Activated naive CD8-positive, alpha-beta T cell (primary cell): Measurements from ENCODE around the gene LDAF1.
"Not testable (repeated sequence)": the region's sequence is repeated elsewhere in the genome, so short reads cannot be mapped to it uniquely, and the experiment has no call there.

Experiments used
- H3K27ac Mint-ChIP-seq: one replicate; pipeline ENCODE4 v1.8.0; 2021; ENCODE audit warnings: mixed read lengths
- H3K27me3 Mint-ChIP-seq: one replicate; pipeline ENCODE4 v1.8.0; 2021; ENCODE audit warnings: mixed read lengths
- H3K36me3 Mint-ChIP-seq: one replicate; pipeline ENCODE4 v1.8.0; 2021; ENCODE audit warnings: mixed read lengths
- H3K4me1 Mint-ChIP-seq: one replicate; pipeline ENCODE4 v1.8.0; 2021; ENCODE audit warnings: low read depth, mixed read lengths
- H3K4me3 Mint-ChIP-seq: one replicate; pipeline ENCODE4 v1.8.0; 2021; ENCODE audit warnings: mild to moderate bottlenecking, mixed read lengths
- H3K9me3 Mint-ChIP-seq: one replicate; pipeline ENCODE4 v1.8.0; 2021; ENCODE audit warnings: low read depth, mixed read lengths

Gene LDAF1

DNA sequence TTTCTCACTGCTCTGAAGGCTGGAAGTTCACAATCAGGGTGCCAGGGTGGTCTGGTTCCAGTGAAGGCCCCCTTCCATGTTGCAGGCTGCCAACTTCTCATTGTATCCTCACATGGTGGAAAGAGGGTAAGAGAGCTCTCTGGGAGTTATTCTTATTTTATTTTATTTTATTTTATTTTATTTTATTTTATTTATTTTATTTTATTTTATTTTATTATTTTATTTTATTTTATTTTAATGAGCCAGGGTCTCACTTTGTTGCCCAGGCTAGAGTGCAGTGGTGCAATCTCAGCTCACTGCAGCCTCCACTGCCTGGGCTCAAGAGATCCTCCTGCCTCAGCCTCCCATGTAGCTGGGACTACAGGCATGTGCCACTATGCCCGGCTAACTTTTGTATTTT lies 2.5 kb upstream of the LDAF1 start:
- not testable (repeated sequence) for H3K27ac Mint-ChIP-seq, H3K36me3 Mint-ChIP-seq, H3K4me3 Mint-ChIP-seq, H3K9me3 Mint-ChIP-seq, H3K27me3 Mint-ChIP-seq
- H3K4me1 Mint-ChIP-seq = peaks cover 19% of the 10 kb centered on the region

GRCh38 chr16:21156767-21157467 lies 1.6 kb upstream of the LDAF1 start:
- no peak overlapping the region for H3K27ac Mint-ChIP-seq
- no peaks in the 10 kb centered on the region for H3K9me3 Mint-ChIP-seq
- H3K4me3 Mint-ChIP-seq = no peak overlapping the region
- H3K36me3 Mint-ChIP-seq = no peaks in the 10 kb centered on the region
- H3K4me1 Mint-ChIP-seq = peaks cover 19% of the 10 kb centered on the region
- no peaks in the 10 kb centered on the region for H3K27me3 Mint-ChIP-seq

DNA sequence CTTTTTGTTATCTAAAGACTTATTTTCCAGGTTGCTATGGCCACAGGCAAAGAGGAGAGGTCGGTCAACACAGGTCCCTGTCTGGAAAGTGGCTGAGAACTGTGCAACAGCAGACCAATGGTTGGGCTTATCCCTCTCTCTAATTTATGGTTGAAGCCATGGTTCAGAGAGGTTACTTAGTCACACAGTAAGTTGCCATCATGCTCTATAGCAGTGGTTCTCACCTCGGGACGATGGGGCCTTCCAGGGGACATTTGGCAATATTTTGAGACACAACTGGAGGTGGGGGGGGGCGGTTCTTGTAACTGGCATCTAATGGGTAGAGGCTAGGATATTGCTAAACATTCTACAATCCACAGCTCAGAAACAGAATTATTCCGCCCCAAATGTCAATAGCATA lies 842 bp upstream of the LDAF1 start:
- Mint-ChIP-seq H3K27me3 (no peaks in the 10 kb centered on the region), H3K27ac (peak overlapping the region; percentile 34), H3K4me1 (peaks cover 19% of the 10 kb centered on the region)

GRCh38 chr16:21159281-21159951 lies 942 bp downstream of the LDAF1 start:
- Mint-ChIP-seq H3K27ac (no peak overlapping the region), H3K4me1 (peaks cover 19% of the 10 kb centered on the region)

More for the DNA sequence above, 842 bp upstream of the LDAF1 start:
- H3K36me3 Mint-ChIP-seq = no peaks in the 10 kb centered on the region
- peak overlapping the region; percentile 88 for H3K4me3 Mint-ChIP-seq
- H3K9me3 Mint-ChIP-seq = no peaks in the 10 kb centered on the region

DNA sequence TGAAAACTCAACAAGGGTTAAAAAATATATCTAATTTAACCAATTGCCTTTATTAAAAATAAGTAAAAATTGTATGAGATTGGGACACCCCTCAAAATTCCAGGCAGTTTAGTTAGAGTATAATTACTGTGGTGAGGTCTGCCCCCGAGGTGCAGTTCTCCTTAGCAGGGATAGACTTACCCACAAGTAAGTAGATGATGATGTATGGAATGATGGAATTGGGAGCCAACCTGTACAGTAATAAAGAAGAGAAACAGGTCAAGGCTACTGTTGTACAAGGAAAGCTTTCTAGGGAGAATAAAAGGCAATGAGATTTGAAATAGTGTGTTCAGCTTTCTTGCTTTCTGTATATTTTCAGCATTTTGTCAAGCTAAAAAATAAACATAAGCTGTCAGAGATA lies 1.8 kb downstream of the LDAF1 start:
- Mint-ChIP-seq H3K4me1 (peaks cover 19% of the 10 kb centered on the region), H3K27me3 (no peaks in the 10 kb centered on the region), H3K27ac (no peak overlapping the region), H3K4me3 (no peak overlapping the region), H3K9me3 (no peaks in the 10 kb centered on the region), H3K36me3 (peaks cover 4% of the 10 kb centered on the region)

More at GRCh38 chr16:21159281-21159951, 942 bp downstream of the LDAF1 start:
- Mint-ChIP-seq H3K9me3 (no peaks in the 10 kb centered on the region), H3K4me3 (peak overlapping the region; percentile 88), H3K27me3 (no peaks in the 10 kb centered on the region), H3K36me3 (no peaks in the 10 kb centered on the region)

- H3K27me3 Mint-ChIP-seq = no peaks in the 10 kb centered on the region
- peaks cover 4% of the 10 kb centered on the region for H3K36me3 Mint-ChIP-seq
- H3K9me3 Mint-ChIP-seq = no peaks in the 10 kb centered on the region
- H3K27ac Mint-ChIP-seq = no peak overlapping the region
- peaks cover 19% of the 10 kb centered on the region for H3K4me1 Mint-ChIP-seq
- H3K4me3 Mint-ChIP-seq = no peak overlapping the region
Measured at GRCh38 chr16:21161211-21161610, 2.7 kb downstream of the LDAF1 start.

DNA sequence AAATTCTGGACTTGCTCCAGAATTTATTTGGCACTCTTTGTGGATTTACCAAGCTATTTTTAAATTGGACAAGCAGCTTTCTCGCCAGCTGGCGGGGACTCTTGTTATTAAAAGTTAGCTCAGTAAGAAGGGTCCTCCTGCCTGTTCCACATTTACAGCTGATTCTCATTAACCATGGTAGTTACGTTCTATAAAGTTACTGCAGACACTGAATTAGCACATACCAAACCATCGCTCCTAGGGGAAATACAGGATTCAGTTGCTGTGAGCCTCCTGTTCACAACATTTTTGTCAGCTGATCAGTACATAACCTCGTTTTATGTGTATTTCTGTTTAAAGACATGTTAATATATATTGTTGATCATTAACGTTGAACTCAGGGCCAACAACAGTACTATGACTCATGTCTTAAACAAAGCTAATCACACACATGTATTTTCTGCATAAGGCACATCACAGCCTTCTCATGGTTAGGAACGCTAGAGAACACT lies 4.2 kb downstream of the LDAF1 start:
- Mint-ChIP-seq H3K27me3 (no peaks in the 10 kb centered on the region), H3K9me3 (no peaks in the 10 kb centered on the region), H3K4me1 (peaks cover 16% of the 10 kb centered on the region), H3K27ac (no peak overlapping the region), H3K36me3 (peaks cover 9% of the 10 kb centered on the region), H3K4me3 (no peak overlapping the region)

GRCh38 chr16:21163576-21163975 lies 5.1 kb downstream of the LDAF1 start:
- Mint-ChIP-seq H3K27ac (no peak overlapping the region), H3K9me3 (no peaks in the 10 kb centered on the region), H3K4me1 (peaks cover 11% of the 10 kb centered on the region), H3K4me3 (no peak overlapping the region), H3K36me3 (peaks cover 9% of the 10 kb centered on the region), H3K27me3 (no peaks in the 10 kb centered on the region)

GRCh38 chr16:21164521-21165168 lies 6.2 kb downstream of the LDAF1 start:
- Mint-ChIP-seq H3K4me3 (no peak overlapping the region), H3K27ac (no peak overlapping the region), H3K9me3 (no peaks in the 10 kb centered on the region), H3K36me3 (peaks cover 9% of the 10 kb centered on the region), H3K27me3 (no peaks in the 10 kb centered on the region), H3K4me1 (peaks cover 5% of the 10 kb centered on the region)

DNA sequence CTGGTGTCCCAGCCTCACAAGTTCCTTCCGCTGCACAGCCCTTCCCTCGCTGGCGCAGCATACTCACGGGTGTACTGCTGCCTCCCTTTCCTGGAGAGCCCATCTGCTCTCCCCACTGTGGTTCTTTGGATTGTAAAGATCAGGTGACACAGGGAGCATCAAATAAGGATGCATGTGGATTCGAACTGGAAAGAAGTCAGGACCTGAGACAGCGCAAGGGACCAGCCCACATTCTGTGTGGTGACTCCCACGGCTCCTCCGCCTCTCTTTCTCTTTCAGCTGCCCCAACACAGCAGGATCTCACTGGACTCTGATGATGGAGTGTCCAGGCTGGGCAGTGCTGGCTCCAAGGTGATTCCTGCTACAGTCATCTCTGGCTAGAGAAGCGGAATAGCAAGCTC lies 8.1 kb downstream of the LDAF1 start:
- H3K4me1 Mint-ChIP-seq = no peaks in the 10 kb centered on the region
- no peaks in the 10 kb centered on the region for H3K27me3 Mint-ChIP-seq
- H3K9me3 Mint-ChIP-seq = no peaks in the 10 kb centered on the region
- no peak overlapping the region for H3K4me3 Mint-ChIP-seq
- peaks cover 11% of the 10 kb centered on the region for H3K36me3 Mint-ChIP-seq
- H3K27ac Mint-ChIP-seq = no peak overlapping the region

DNA sequence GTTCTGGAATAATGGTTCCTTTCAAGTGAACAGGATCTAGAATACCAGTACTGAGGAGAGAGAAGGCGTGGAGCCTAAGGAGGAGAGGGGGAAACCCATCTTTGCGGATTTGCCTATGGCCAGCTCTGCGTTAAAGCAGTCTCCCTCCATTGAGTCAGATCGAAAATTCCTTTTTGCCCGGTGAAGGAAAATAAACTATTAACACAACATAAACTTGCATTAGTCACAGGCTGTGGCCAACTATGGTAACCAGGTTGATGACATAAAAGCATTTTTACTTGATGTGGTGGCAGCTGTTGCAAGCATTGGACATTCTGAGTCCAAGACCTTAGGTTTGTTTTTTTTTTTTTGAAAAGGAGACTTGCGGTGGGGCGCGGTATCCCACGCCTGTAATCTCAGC lies 8.9 kb downstream of the LDAF1 start:
- Mint-ChIP-seq H3K27ac (no peak overlapping the region), H3K4me3 (no peak overlapping the region), H3K36me3 (peaks cover 11% of the 10 kb centered on the region), H3K27me3 (no peaks in the 10 kb centered on the region), H3K9me3 (no peaks in the 10 kb centered on the region), H3K4me1 (no peaks in the 10 kb centered on the region)

GRCh38 chr16:21167929-21168602 lies 9.6 kb downstream of the LDAF1 start:
- Mint-ChIP-seq H3K4me3 (no peak overlapping the region), H3K27ac (no peak overlapping the region), H3K4me1 (no peaks in the 10 kb centered on the region), H3K27me3 (no peaks in the 10 kb centered on the region), H3K36me3 (peaks cover 16% of the 10 kb centered on the region), H3K9me3 (no peaks in the 10 kb centered on the region)

GRCh38 chr16:21169249-21169981 lies 10.9 kb downstream of the LDAF1 start:
- no peak overlapping the region for H3K27ac Mint-ChIP-seq
- no peaks in the 10 kb centered on the region for H3K4me1 Mint-ChIP-seq
- H3K9me3 Mint-ChIP-seq = no peaks in the 10 kb centered on the region
- H3K36me3 Mint-ChIP-seq = peaks cover 16% of the 10 kb centered on the region
- no peaks in the 10 kb centered on the region for H3K27me3 Mint-ChIP-seq
- no peak overlapping the region for H3K4me3 Mint-ChIP-seq

DNA sequence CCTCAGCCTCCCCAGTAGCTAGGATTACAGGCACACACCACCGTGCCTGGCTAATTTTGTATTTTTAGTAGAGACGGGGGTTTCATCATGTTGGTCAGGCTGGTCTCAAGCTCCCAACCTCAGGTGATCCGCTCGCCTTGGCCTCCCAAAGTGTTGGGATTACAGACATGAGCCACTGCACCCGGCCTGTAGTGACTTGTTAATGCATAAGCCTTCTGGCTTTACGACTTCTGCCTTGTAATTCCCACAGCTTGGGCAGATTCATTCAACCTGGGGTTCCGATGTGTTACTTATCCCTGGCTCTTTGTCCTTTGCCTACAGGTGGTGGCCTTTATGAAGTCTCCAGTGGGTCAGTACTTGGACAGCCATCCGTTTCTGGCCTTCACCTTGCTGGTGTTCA lies 11.6 kb downstream of the LDAF1 start:
- H3K4me1 Mint-ChIP-seq, H3K27ac Mint-ChIP-seq, H3K27me3 Mint-ChIP-seq, H3K9me3 Mint-ChIP-seq, H3K4me3 Mint-ChIP-seq: not testable (repeated sequence)
- H3K36me3 Mint-ChIP-seq = peaks cover 12% of the 10 kb centered on the region
